OCI-LY3 (cell line): ENCODE results near the gene EIF4B.

Source experiments
- CTCF ChIP-seq: fragments of 200-600, 300-600 bp; sonication (generic); IDR thresholded peaks from 2 replicates; pipeline ENCODE4 v1.5.1; 2014; ENCODE audit warnings: antibody characterized with exemption, low read length, low read depth
- EZH2phosphoT487 ChIP-seq: fragments of 200-600 bp; shearing (Covaris generic); IDR thresholded peaks from 2 replicates; pipeline ENCODE4 v1.6.1; 2018; ENCODE audit warnings: antibody characterized with exemption, mixed run types, low read depth

GRCh38 chr12:53039851-53040250 lies 33.6 kb downstream of the EIF4B start:
- no peak for TF ChIP-seq CTCF
- no peak for TF ChIP-seq EZH2phosphoT487
